WTC11 (cell line): ENCODE results near the gene CD2AP. TPM values are rescaled to one million over a fixed set of nuclear protein-coding genes. Genes with fewer than 3 reads are reported as not detected.

Source experiments
- ATAC-seq: fragments of 200-7000 bp; cut with Tn5 transposase; 2 replicates; pipeline ENCODE4 v1.10.0; 2021; ENCODE audit warnings: mild to moderate bottlenecking, moderate library complexity
- CTCF ChIA-PET: fragments of 300-600 bp; sonication (Branson Sonifier 250); formaldehyde crosslinking; loops from one replicate; lab custom pipeline; 2021; ENCODE audit warnings: antibody characterized with exemption; lab: Charles Lee
- POLR2A ChIA-PET: fragments of 350-600 bp; sonication (Branson Sonifier 250); formaldehyde crosslinking; loops from one replicate; lab custom pipeline; 2021; ENCODE audit warnings: antibody characterized with exemption; lab: Charles Lee
- DNase-seq: peaks from one replicate; pipeline ENCODE4 v3.0.0; 2021; ENCODE audit warnings: low spot score
- H3K27ac Mint-ChIP-seq: 2 replicates; pipeline ENCODE4 v1.8.0; 2021; ENCODE audit warnings: mixed read lengths
- H3K27me3 Mint-ChIP-seq: 2 replicates; pipeline ENCODE4 v1.8.0; 2021; ENCODE audit warnings: low read depth, mild to moderate bottlenecking, moderate library complexity, mixed read lengths
- H3K36me3 Mint-ChIP-seq: 2 replicates; pipeline ENCODE4 v1.8.0; 2021; ENCODE audit warnings: mixed read lengths
- H3K4me1 Mint-ChIP-seq: 2 replicates; pipeline ENCODE4 v1.8.0; 2022; ENCODE audit warnings: mixed read lengths
- H3K4me3 Mint-ChIP-seq: 2 replicates; pipeline ENCODE4 v1.8.0; 2021; ENCODE audit warnings: mild to moderate bottlenecking, moderate library complexity, mixed read lengths
- H3K9me3 Mint-ChIP-seq: 2 replicates; pipeline ENCODE4 v1.8.0; 2021; ENCODE audit warnings: mixed read lengths
- CBFB ChIP-seq: sonication (generic); formaldehyde crosslinking; IDR thresholded peaks from 2 replicates; pipeline ENCODE4 v1.8.1; 2022; ENCODE audit warnings: mild to moderate bottlenecking, low read depth, missing genetic modification reagents
- ESRRA ChIP-seq: sonication (generic); formaldehyde crosslinking; IDR thresholded peaks from 2 replicates; pipeline ENCODE4 v1.8.1; 2022; ENCODE audit warnings: mild to moderate bottlenecking, missing genetic modification reagents, borderline replicate concordance
- GABPB1 ChIP-seq: sonication (generic); formaldehyde crosslinking; IDR thresholded peaks from 2 replicates; pipeline ENCODE4 v1.8.1; 2023; ENCODE audit warnings: mild to moderate bottlenecking, missing genetic modification reagents
- TEAD4 ChIP-seq: sonication (generic); formaldehyde crosslinking; IDR thresholded peaks from 2 replicates; pipeline ENCODE4 v1.8.0; 2022; ENCODE audit warnings: mild to moderate bottlenecking, missing genetic modification reagents
- USF1 ChIP-seq: sonication (generic); formaldehyde crosslinking; IDR thresholded peaks from 2 replicates; pipeline ENCODE4 v1.8.0; 2022; ENCODE audit warnings: mild to moderate bottlenecking, missing genetic modification reagents
- USF2 ChIP-seq: sonication (generic); formaldehyde crosslinking; IDR thresholded peaks from 2 replicates; pipeline ENCODE4 v1.8.1; 2023; ENCODE audit warnings: mild to moderate bottlenecking, missing genetic modification reagents, moderate library complexity
- ZBTB43 ChIP-seq: sonication (generic); formaldehyde crosslinking; IDR thresholded peaks from 2 replicates; pipeline ENCODE4 v1.8.1; 2023; ENCODE audit warnings: mild to moderate bottlenecking, missing genetic modification reagents
- ZNF121 ChIP-seq: sonication (generic); formaldehyde crosslinking; IDR thresholded peaks from 2 replicates; pipeline ENCODE4 v1.8.0; 2023; ENCODE audit warnings: missing genetic modification reagents
- ZNF281 ChIP-seq: sonication (generic); formaldehyde crosslinking; IDR thresholded peaks from 2 replicates; pipeline ENCODE4 v1.8.0; 2023; ENCODE audit warnings: mild to moderate bottlenecking, missing genetic modification reagents
- ZNF317 ChIP-seq: sonication (generic); formaldehyde crosslinking; IDR thresholded peaks from 2 replicates; pipeline ENCODE4 v1.8.1; 2023; ENCODE audit warnings: low read depth, mild to moderate bottlenecking, moderate library complexity, missing genetic modification reagents, borderline replicate concordance
- ZNF396 ChIP-seq: fragments of 250-450 bp; sonication (Bioruptor Pico); IDR thresholded peaks from 2 replicates; pipeline ENCODE4 v1.8.0; 2021; ENCODE audit warnings: mild to moderate bottlenecking, moderate library complexity, borderline replicate concordance
- ZNF416 ChIP-seq: fragments of 250-450 bp; sonication (Bioruptor Pico); IDR thresholded peaks from 2 replicates; pipeline ENCODE4 v1.9.0; 2021; ENCODE audit warnings: mild to moderate bottlenecking, inconsistent platforms
- ZNF423 ChIP-seq: fragments of 250-450 bp; sonication (Bioruptor Pico); IDR thresholded peaks from 2 replicates; pipeline ENCODE4 v2.1.2; 2022; ENCODE audit warnings: mild to moderate bottlenecking, moderate library complexity
- ZNF512 ChIP-seq: sonication (generic); formaldehyde crosslinking; IDR thresholded peaks from 2 replicates; pipeline ENCODE4 v1.8.1; 2022; ENCODE audit warnings: missing genetic modification reagents, borderline replicate concordance
- ZNF532 ChIP-seq: fragments of 250-450 bp; sonication (Bioruptor Pico); IDR thresholded peaks from 2 replicates; pipeline ENCODE4 v1.9.0; 2021; ENCODE audit warnings: mild to moderate bottlenecking, borderline replicate concordance
- total RNA-seq: library from RNA; stranded (reverse); gene quantifications from 3 replicates; pipeline ENCODE4 v1.2.3, GENCODE V29; 2021

The CD2AP gene
- total RNA-seq, 1 experiment from 2014 or later: 77.0 TPM

- H3K4me3 Mint-ChIP-seq: no peak overlapping the region
- peaks cover 3% of the 10 kb centered on the region; the same call in 1 of the 2 replicates for H3K36me3 Mint-ChIP-seq
- H3K9me3 Mint-ChIP-seq: no peaks in the 10 kb centered on the region
- no peak for ATAC-seq
- no peak for DNase-seq
- H3K27ac Mint-ChIP-seq: no peak overlapping the region
- ChIA-PET CTCF (no interaction called here), POLR2A (interaction anchor here (0.5 kb wide), 1 partner anchor 15 kb away, joined by 8 read pairs; no protein-coding TSS in a partner anchor)
- no peaks in the 10 kb centered on the region for H3K27me3 Mint-ChIP-seq
- H3K4me1 Mint-ChIP-seq: peaks cover 23% of the 10 kb centered on the region
- TF ChIP-seq ZNF121 (CRISPR knock-in tag) (peak; percentile 54; the same call in 1 of the 2 replicates), ESRRA (CRISPR knock-in tag) (no peak)
Observed at GRCh38 chr6:47475319-47475816, 2.2 kb upstream of the CD2AP start.

- peak; percentile 6 for ATAC-seq
- H3K27ac Mint-ChIP-seq: peak overlapping the region; percentile 100
Observed at GRCh38 chr6:47476781-47477496, 650 bp upstream of the CD2AP start.

More at GRCh38 chr6:47476781-47477496, 650 bp upstream of the CD2AP start:
- DNase-seq: no peak
- Mint-ChIP-seq H3K4me3 (peak overlapping the region; percentile 96), H3K4me1 (peaks cover 37% of the 10 kb centered on the region), H3K9me3 (no peaks in the 10 kb centered on the region), H3K36me3 (peaks cover 3% of the 10 kb centered on the region; the same call in 1 of the 2 replicates), H3K27me3 (no peaks in the 10 kb centered on the region)
- CTCF ChIA-PET: interaction anchor here (0.8 to 2.1 kb wide), 6 partner anchors 12 to 157 kb away, joined by 3 to 9 read pairs (median 6); no protein-coding TSS in a partner anchor
- POLR2A ChIA-PET: interaction anchor here (0.5 to 2.0 kb wide), 14 partner anchors 10 to 433 kb away, joined by 3 to 14 read pairs (median 4); no protein-coding TSS in a partner anchor
- no peak for TF ChIP-seq ZNF423 (CRISPR knock-in tag)
- TF ChIP-seq TEAD4 (CRISPR knock-in tag): no peak
- TF ChIP-seq ZNF416: no peak
- TF ChIP-seq ZNF317: no peak
- no peak for TF ChIP-seq ZNF512 (CRISPR knock-in tag)
- no peak for TF ChIP-seq CBFB (CRISPR knock-in tag)
- no peak for TF ChIP-seq ZNF532 (CRISPR knock-in tag)
- TF ChIP-seq ZBTB43 (CRISPR knock-in tag): no peak
- no peak for TF ChIP-seq USF1 (CRISPR knock-in tag)
- TF ChIP-seq GABPB1 (CRISPR knock-in tag): no peak
- TF ChIP-seq ZNF281: no peak
- no peak for TF ChIP-seq ZNF396
- no peak for TF ChIP-seq USF2
